ENCODE data around the gene KCNIP1. TPM values are rescaled to one million over a fixed set of nuclear protein-coding genes. Genes with fewer than 3 reads are reported as not detected.

Gene KCNIP1
- total RNA-seq, 1 experiment from 2014 or later = not detected

- Histone ChIP-seq H3K9me2 (replicated peaks; ENCODE audit: low read length) (no peaks in the 10 kb centered on the region), H4K20me1 (ENCODE audit: low read length) (no peaks in the 10 kb centered on the region), H3K4me3 (ENCODE audit: low read length) (no peak overlapping the region), H3K36me3 (ENCODE audit: low read depth, low read length) (no peaks in the 10 kb centered on the region), H3K27ac (ENCODE audit: low read length) (no peak overlapping the region), H3K4me1 (ENCODE audit: insufficient read depth, low read length) (no peaks in the 10 kb centered on the region; the same call in 1 of the 2 replicates), H3K79me2 (ENCODE audit: low read length) (no peaks in the 10 kb centered on the region), H3K4me2 (ENCODE audit: low read length) (no peak overlapping the region), H3F3A (ENCODE audit: low read length, unreplicated experiment) (no peaks in the 10 kb centered on the region), H3K9me3 (ENCODE audit: low read length) (no peaks in the 10 kb centered on the region), H3K27me3 (ENCODE audit: low read length) (no peaks in the 10 kb centered on the region), H2AFZ (ENCODE audit: low read length) (no peak overlapping the region), H3K9ac (ENCODE audit: low read length) (no peak overlapping the region)
- DNase-seq = no peak
- TF ChIP-seq EZH2 (IDR thresholded peaks at IDR 0.05; ENCODE audit: low read length, unreplicated experiment) (no peak), CTCF (conservative IDR thresholded peaks at IDR 0.05; ENCODE audit: low read depth, low read length) (peak; percentile 51)
- no TSS peak for BruUV-seq (replicated peaks)
- ATAC-seq = no peak
- intact Hi-C loops (cut with micrococcal nuclease) = no loop called here
- POLR2A ChIA-PET (ENCODE audit: unreplicated experiment) = no interaction called here
- CTCF ChIA-PET = no interaction called here
Measured at GRCh38 chr5:170747851-170748250, 244.0 kb downstream of the KCNIP1 start.

- ChIA-PET CTCF (no interaction called here), POLR2A (ENCODE audit: unreplicated experiment) (no interaction called here)
- Histone ChIP-seq H3K4me3 (ENCODE audit: low read length) (no peak overlapping the region), H3K27ac (ENCODE audit: low read length) (no peak overlapping the region), H3K9me2 (replicated peaks; ENCODE audit: low read length) (no peaks in the 10 kb centered on the region), H3K9ac (ENCODE audit: low read length) (no peak overlapping the region), H3F3A (ENCODE audit: low read length, unreplicated experiment) (no peaks in the 10 kb centered on the region), H3K36me3 (ENCODE audit: low read depth, low read length) (no peaks in the 10 kb centered on the region), H3K27me3 (ENCODE audit: low read length) (no peaks in the 10 kb centered on the region), H3K4me2 (ENCODE audit: low read length) (no peak overlapping the region), H3K9me3 (ENCODE audit: low read length) (no peaks in the 10 kb centered on the region), H3K79me2 (ENCODE audit: low read length) (no peaks in the 10 kb centered on the region), H2AFZ (ENCODE audit: low read length) (no peak overlapping the region), H3K4me1 (ENCODE audit: insufficient read depth, low read length) (no peaks in the 10 kb centered on the region; the same call in 1 of the 2 replicates), H4K20me1 (ENCODE audit: low read length) (no peaks in the 10 kb centered on the region)
- intact Hi-C loops (cut with micrococcal nuclease) = no loop called here
- BruUV-seq (replicated peaks) = no TSS peak
- ATAC-seq (no peak), DNase-seq (no peak)
- no peak for TF ChIP-seq EZH2phosphoT487 (IDR thresholded peaks at IDR 0.05; ENCODE audit: borderline replicate concordance, low read length)
- no peak for TF ChIP-seq EZH2 (IDR thresholded peaks at IDR 0.05; ENCODE audit: low read length, unreplicated experiment)
- TF ChIP-seq CTCF (conservative IDR thresholded peaks at IDR 0.05; ENCODE audit: low read depth, low read length) = no peak
Measured at GRCh38 chr5:170748951-170749471, 245.2 kb downstream of the KCNIP1 start.

GRCh38 chr5:170749911-170750431 lies 246.2 kb downstream of the KCNIP1 start:
- Histone ChIP-seq H3K79me2 (ENCODE audit: low read length) (no peaks in the 10 kb centered on the region), H3K9me2 (replicated peaks; ENCODE audit: low read length) (no peaks in the 10 kb centered on the region), H3K4me3 (ENCODE audit: low read length) (no peak overlapping the region), H4K20me1 (ENCODE audit: low read length) (no peaks in the 10 kb centered on the region), H3K9ac (ENCODE audit: low read length) (no peak overlapping the region), H3K9me3 (ENCODE audit: low read length) (no peaks in the 10 kb centered on the region), H3K36me3 (ENCODE audit: low read depth, low read length) (no peaks in the 10 kb centered on the region), H2AFZ (ENCODE audit: low read length) (no peak overlapping the region), H3K4me1 (ENCODE audit: insufficient read depth, low read length) (no peaks in the 10 kb centered on the region; the same call in 1 of the 2 replicates), H3K27me3 (ENCODE audit: low read length) (no peaks in the 10 kb centered on the region), H3K27ac (ENCODE audit: low read length) (no peak overlapping the region), H3K4me2 (ENCODE audit: low read length) (no peak overlapping the region), H3F3A (ENCODE audit: low read length, unreplicated experiment) (no peaks in the 10 kb centered on the region)
- ATAC-seq (0 out of 2 replicates have a peak, but pooled peaks have one; percentile 19), DNase-seq (peak; percentile 40)
- no peak for TF ChIP-seq CTCF (conservative IDR thresholded peaks at IDR 0.05; ENCODE audit: low read depth, low read length)
- no peak for TF ChIP-seq EZH2phosphoT487 (IDR thresholded peaks at IDR 0.05; ENCODE audit: borderline replicate concordance, low read length)
- TF ChIP-seq EZH2 (IDR thresholded peaks at IDR 0.05; ENCODE audit: low read length, unreplicated experiment) = no peak
- BruUV-seq (replicated peaks) = no TSS peak
- POLR2A ChIA-PET (ENCODE audit: unreplicated experiment) = no interaction called here
- intact Hi-C loops (cut with micrococcal nuclease) = no loop called here
- CTCF ChIA-PET = no interaction called here

Data from PC-3 (cell line).